OCI-LY7 (cell line): ENCODE results near the gene FLNB. TPM values are rescaled to one million over a fixed set of nuclear protein-coding genes. Genes with fewer than 3 reads are reported as not detected.

Experiments
- BruUV-seq: library from RNA; stranded (reverse); fragments of 400-500 nt; replicated peaks from 2 replicates; lab custom pipeline; 2021; lab: Mats Ljungman, UMichigan
- CTCF ChIA-PET: fragments of 300-600 bp; sonication (Branson Sonifier 250); formaldehyde crosslinking; loops from one replicate; lab custom pipeline; 2022; ENCODE audit warnings: antibody characterized with exemption; ENCODE audit not compliant: unreplicated experiment; lab: Charles Lee
- POLR2A ChIA-PET: fragments of 300-600 bp; sonication (Branson Sonifier 250); formaldehyde crosslinking; loops from one replicate; lab custom pipeline; 2022; ENCODE audit warnings: antibody characterized with exemption; lab: Charles Lee
- DNase-seq: peaks from one replicate; pipeline ENCODE4 v3.0.0-alpha.2; 2015; ENCODE audit warnings: low spot score
- H2AFZ ChIP-seq: fragments of 200-600 bp; sonication (generic), shearing (Covaris generic); 2 replicates; pipeline ENCODE4 v1.6.1; 2014; ENCODE audit warnings: mild to moderate bottlenecking, antibody characterized with exemption, low read length, moderate library complexity
- H3K27ac ChIP-seq: fragments of 200-600 bp; sonication (generic); 2 replicates; pipeline ENCODE4 v1.5.1; 2014; ENCODE audit warnings: mixed run types, low read depth, mild to moderate bottlenecking, moderate library complexity, low read length, inconsistent platforms; ENCODE audit not compliant: poor library complexity, severe bottlenecking
- H3K36me3 ChIP-seq: fragments of 200-600 bp; sonication (generic); 2 replicates; pipeline ENCODE4 v1.6.1; 2014; ENCODE audit warnings: mild to moderate bottlenecking, antibody characterized with exemption, low read length, moderate library complexity, mixed read lengths; ENCODE audit not compliant: insufficient read depth
- H3K4me1 ChIP-seq: fragments of 200-600 bp; sonication (generic); 2 replicates; pipeline ENCODE4 v1.5.1; 2014; ENCODE audit warnings: mild to moderate bottlenecking, low read length; ENCODE audit not compliant: insufficient read depth, poor library complexity, severe bottlenecking
- H3K4me2 ChIP-seq: fragments of 200-600 bp; sonication (generic); 2 replicates; pipeline ENCODE4 v1.6.1; 2014; ENCODE audit warnings: mild to moderate bottlenecking, low read length
- H3K4me3 ChIP-seq: fragments of 200-600 bp; sonication (generic); 2 replicates; pipeline ENCODE4 v1.5.1; 2014; ENCODE audit warnings: mild to moderate bottlenecking, low read depth, low read length; ENCODE audit not compliant: poor library complexity, severe bottlenecking
- H3K79me2 ChIP-seq: fragments of 200-600 bp; sonication (generic); 2 replicates; pipeline ENCODE4 v1.6.1; 2016; ENCODE audit warnings: low read depth, mild to moderate bottlenecking, low read length, moderate library complexity, mixed read lengths; ENCODE audit not compliant: insufficient read depth
- H3K9me2 ChIP-seq: fragments of 200-600 bp; sonication (generic); 2 replicates; pipeline ENCODE4 v1.6.1; 2016; ENCODE audit warnings: mild to moderate bottlenecking, low read length, mixed read lengths; ENCODE audit not compliant: insufficient read depth
- H3K9me3 ChIP-seq: fragments of 200-600 bp; sonication (generic); 2 replicates; pipeline ENCODE4 v1.6.1; 2014; ENCODE audit warnings: mild to moderate bottlenecking, mixed run types, low read length, mixed read lengths
- H4K20me1 ChIP-seq: fragments of 200-600 bp; sonication (generic); 2 replicates; pipeline ENCODE4 v1.6.1; 2014; ENCODE audit warnings: mild to moderate bottlenecking, antibody characterized with exemption, low read length, moderate library complexity, mixed read lengths; ENCODE audit not compliant: insufficient read depth
- CTCF ChIP-seq: fragments of 200-600 bp; sonication (generic); conservative IDR thresholded peaks from 2 replicates; pipeline ENCODE4 v1.5.1; 2014; ENCODE audit warnings: mild to moderate bottlenecking, antibody characterized with exemption, low read length, moderate library complexity, mixed read lengths
- EZH2phosphoT487 ChIP-seq: fragments of 200-600 bp; sonication (generic); IDR thresholded peaks from 2 replicates; pipeline ENCODE4 v1.6.1; 2018; ENCODE audit warnings: low read depth, borderline replicate concordance, mild to moderate bottlenecking, mixed run types, antibody characterized with exemption, low read length, moderate library complexity, mixed read lengths
- intact Hi-C: fragments of 100-400 bp; cut with micrococcal nuclease; formaldehyde crosslinking; loops from one replicate; pipeline ENCODE4 v1.10.0; 2022; ENCODE audit not compliant: unreplicated experiment
- total RNA-seq, 2 experiments: library from RNA; depleted of rRNA in 1 of 2; stranded (reverse); fragments of >200 nt in 1 of 2; shearing (Covaris generic) in 1 of 2; gene quantifications; 2 replicates each; pipeline ENCODE4 v1.2.3, GENCODE V29; 2014 to 2022

The FLNB gene
- total RNA-seq, 2 experiments from 2014 or later, result 29.9 to 39.1 TPM

GRCh38 chr3:57983734-57984518, 24.3 kb upstream of the FLNB start:
- intact Hi-C loops, result no loop called here

GRCh38 chr3:57985176-57985983, 22.8 kb upstream of the FLNB start:
- CTCF ChIA-PET, result interaction anchor here (0.6 to 1.0 kb wide), 3 partner anchors 23 to 219 kb away, joined by 3 to 5 read pairs (median 4); partner anchors contain the start of gene FLNB
- intact Hi-C loops, result no loop called here
- POLR2A ChIA-PET, result interaction anchor here (0.5 to 1.0 kb wide), 3 partner anchors 13 to 684 kb away, joined by 3 read pairs; no protein-coding TSS in a partner anchor

More at GRCh38 chr3:57983734-57984518, 24.3 kb upstream of the FLNB start:
- Histone ChIP-seq H3K9me2 (no peaks in the 10 kb centered on the region), H4K20me1 (no peaks in the 10 kb centered on the region), H3K79me2 (no peaks in the 10 kb centered on the region), H3K27ac (peak overlapping the region; percentile 91), H3K9me3 (no peaks in the 10 kb centered on the region), H3K4me3 (peak overlapping the region; percentile 19), H3K4me2 (peak overlapping the region; percentile 65), H3K36me3 (no peaks in the 10 kb centered on the region), H2AFZ (peak overlapping the region; percentile 93), H3K4me1 (peaks cover 45% of the 10 kb centered on the region)
- ChIA-PET CTCF (no interaction called here), POLR2A (interaction anchor here (0.7 to 1.7 kb wide), 7 partner anchors 12 to 551 kb away, joined by 3 to 8 read pairs (median 4); partner anchors contain the start of gene FLNB)
- DNase-seq, result peak; percentile 95
- BruUV-seq, result no TSS peak
- TF ChIP-seq EZH2phosphoT487, result no peak

More at GRCh38 chr3:57985176-57985983, 22.8 kb upstream of the FLNB start:
- peak overlapping the region; percentile 1; the same call in 1 of the 2 replicates for H2AFZ ChIP-seq
- no peak overlapping the region for H3K27ac ChIP-seq
- H3K79me2 ChIP-seq, result no peaks in the 10 kb centered on the region
- no peak overlapping the region for H3K4me2 ChIP-seq
- no peaks in the 10 kb centered on the region for H3K9me3 ChIP-seq
- H3K36me3 ChIP-seq, result no peaks in the 10 kb centered on the region
- no peak for DNase-seq
- BruUV-seq, result no TSS peak
- H3K4me1 ChIP-seq, result peaks cover 43% of the 10 kb centered on the region
- no peak for TF ChIP-seq EZH2phosphoT487
- no peak for TF ChIP-seq CTCF
- H3K9me2 ChIP-seq, result no peaks in the 10 kb centered on the region
- H4K20me1 ChIP-seq, result no peaks in the 10 kb centered on the region
- H3K4me3 ChIP-seq, result no peak overlapping the region
